ENCODE data around the gene SLC19A1. TPM values are rescaled to one million over a fixed set of nuclear protein-coding genes. Genes with fewer than 3 reads are reported as not detected.

Gene SLC19A1
- total RNA-seq, 4 donors from 2014 or later, result 7.6 to 12.8 (median 10.3) TPM; not detected in 1

DNA sequence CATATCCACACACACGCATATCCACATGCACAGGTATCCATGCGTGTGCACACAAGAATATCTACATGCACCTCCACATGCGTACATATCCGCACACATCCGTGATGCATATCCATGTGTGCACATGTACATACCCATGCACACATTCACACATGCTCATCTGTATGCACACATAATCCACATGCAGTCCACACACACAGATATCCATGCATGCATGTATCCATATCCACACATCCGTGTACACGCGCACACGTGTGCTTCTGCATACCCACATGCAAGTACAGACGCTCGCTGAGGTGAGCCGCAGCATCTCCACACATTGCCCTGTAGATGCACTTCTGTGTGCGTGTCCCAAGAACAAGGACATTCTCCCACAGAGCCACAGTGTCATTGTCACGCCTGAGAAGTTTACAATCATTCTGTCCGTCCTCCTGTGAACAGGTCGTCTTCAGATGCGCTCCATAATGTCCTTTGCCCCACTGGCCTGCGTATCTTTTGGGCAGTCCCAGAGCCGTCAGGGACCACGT, 93.9 kb downstream of the SLC19A1 start:
- intact Hi-C loops (cut with DNase I; ENCODE audit: low total_unique reads), result no loop called here

More for the DNA sequence above, 93.9 kb downstream of the SLC19A1 start:
- Histone ChIP-seq H3K27ac (no peak overlapping the region), H3K9me3 (peaks cover 0 to 6% of the 10 kb centered on the region in 2 donors), H3K36me3 (no peaks in the 10 kb centered on the region), H3K4me3 (no peak overlapping the region), H3K4me1 (no peaks in the 10 kb centered on the region), H3K27me3 (no peaks in the 10 kb centered on the region)
- no peak for DNase-seq
- no peak for TF ChIP-seq POLR2A (IDR thresholded peaks at IDR 0.05)
- TF ChIP-seq, protein P1, sequence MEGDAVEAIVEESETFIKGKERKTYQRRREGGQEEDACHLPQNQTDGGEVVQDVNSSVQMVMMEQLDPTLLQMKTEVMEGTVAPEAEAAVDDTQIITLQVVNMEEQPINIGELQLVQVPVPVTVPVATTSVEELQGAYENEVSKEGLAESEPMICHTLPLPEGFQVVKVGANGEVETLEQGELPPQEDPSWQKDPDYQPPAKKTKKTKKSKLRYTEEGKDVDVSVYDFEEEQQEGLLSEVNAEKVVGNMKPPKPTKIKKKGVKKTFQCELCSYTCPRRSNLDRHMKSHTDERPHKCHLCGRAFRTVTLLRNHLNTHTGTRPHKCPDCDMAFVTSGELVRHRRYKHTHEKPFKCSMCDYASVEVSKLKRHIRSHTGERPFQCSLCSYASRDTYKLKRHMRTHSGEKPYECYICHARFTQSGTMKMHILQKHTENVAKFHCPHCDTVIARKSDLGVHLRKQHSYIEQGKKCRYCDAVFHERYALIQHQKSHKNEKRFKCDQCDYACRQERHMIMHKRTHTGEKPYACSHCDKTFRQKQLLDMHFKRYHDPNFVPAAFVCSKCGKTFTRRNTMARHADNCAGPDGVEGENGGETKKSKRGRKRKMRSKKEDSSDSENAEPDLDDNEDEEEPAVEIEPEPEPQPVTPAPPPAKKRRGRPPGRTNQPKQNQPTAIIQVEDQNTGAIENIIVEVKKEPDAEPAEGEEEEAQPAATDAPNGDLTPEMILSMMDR (IDR thresholded peaks at IDR 0.05), result no peak

Small RNA genes within 50 kb of the gene (microRNA-seq; reads per million reads assigned to microRNA genes)
- gene MIR6815 (ENCODE audit: borderline microRNAs expressed, borderline replicate concordance), result 3.4 reads per million

Small RNA genes within 50 kb of the gene (small RNA-seq; reads per million reads assigned to genes)
- not detected for gene MIR6815

Other genes with a start within 250 kb of the SLC19A1 start
- 100 to 1,000 TPM in 3 of 4 donors, 10 to 100 TPM in 1; 73.0 to 223 (median 152) TPM for gene COL18A1, start 137.3 kb downstream of the SLC19A1 start, total RNA-seq
- gene PCBP3, start 101.3 kb upstream of the SLC19A1 start, total RNA-seq, result 1 to 10 TPM in 2 of 4 donors, under 1 TPM in 1, not detected in 1; 0.77 to 8.6 (median 3.2) TPM